Mesendoderm (in vitro differentiated cells): ENCODE results near the gene CD82.

Source experiments
- DNase-seq: peaks from one replicate; pipeline ENCODE4 v3.0.0; 2013
- H2AK5ac ChIP-seq: 2 replicates; pipeline ENCODE4 v1.6.1; 2013; ENCODE audit warnings: low read length, inconsistent platforms
- H2BK120ac ChIP-seq: 2 replicates; pipeline ENCODE4 v1.6.1; 2013; ENCODE audit warnings: low read depth, mild to moderate bottlenecking, low read length, moderate library complexity, mixed read lengths
- H2BK15ac ChIP-seq: replicated peaks from 2 replicates; pipeline ENCODE4 v1.6.1; 2013; ENCODE audit warnings: low read depth, mild to moderate bottlenecking, moderate library complexity
- H2BK5ac ChIP-seq: 2 replicates; pipeline ENCODE4 v1.6.1; 2013; ENCODE audit warnings: low read length, inconsistent platforms
- H3K18ac ChIP-seq: 2 replicates; pipeline ENCODE4 v1.6.1; 2013; ENCODE audit warnings: mild to moderate bottlenecking, low read length, mixed read lengths
- H3K23ac ChIP-seq: one replicate; pipeline ENCODE4 v1.6.1; 2013; ENCODE audit warnings: low read length
- H3K27ac ChIP-seq: 2 replicates; pipeline ENCODE4 v1.5.1; 2013; ENCODE audit warnings: low read depth, mild to moderate bottlenecking, inconsistent platforms, low read length, moderate library complexity
- H3K27me3 ChIP-seq: 2 replicates; pipeline ENCODE4 v1.6.1; 2013; ENCODE audit warnings: low read length, control low read depth, mild to moderate bottlenecking, inconsistent platforms; ENCODE audit not compliant: insufficient read depth, poor library complexity
- H3K36me3 ChIP-seq: 2 replicates; pipeline ENCODE4 v1.6.1; 2013; ENCODE audit warnings: low read length, inconsistent platforms; ENCODE audit not compliant: control insufficient read depth, insufficient read depth
- H3K4ac ChIP-seq: one replicate; pipeline ENCODE4 v1.6.1; 2013; ENCODE audit warnings: low read depth, mild to moderate bottlenecking, low read length, moderate library complexity
- H3K4me1 ChIP-seq: 2 replicates; pipeline ENCODE4 v1.6.1; 2013; ENCODE audit warnings: low read depth, low read length, inconsistent platforms; ENCODE audit not compliant: control insufficient read depth
- H3K4me2 ChIP-seq: 2 replicates; pipeline ENCODE4 v1.6.1; 2013; ENCODE audit warnings: low read length
- H3K4me3 ChIP-seq: 2 replicates; pipeline ENCODE4 v1.5.1; 2013; ENCODE audit warnings: mild to moderate bottlenecking, low read length
- H3K56ac ChIP-seq: one replicate; pipeline ENCODE4 v1.6.1; 2013; ENCODE audit warnings: low read length
- H3K79me1 ChIP-seq: 2 replicates; pipeline ENCODE4 v1.6.1; 2013; ENCODE audit warnings: low read length, inconsistent platforms
- H3K79me2 ChIP-seq: 2 replicates; pipeline ENCODE4 v1.6.1; 2013; ENCODE audit warnings: mild to moderate bottlenecking, low read length; ENCODE audit not compliant: control insufficient read depth, insufficient read depth
- H3K9ac ChIP-seq: 2 replicates; pipeline ENCODE4 v1.6.1; 2013; ENCODE audit warnings: low read length, inconsistent platforms
- H4K5ac ChIP-seq: one replicate; pipeline ENCODE4 v1.6.1; 2013; ENCODE audit warnings: low read length
- H4K8ac ChIP-seq: one replicate; pipeline ENCODE4 v1.6.1; 2013; ENCODE audit warnings: low read depth, mild to moderate bottlenecking, control low read depth, low read length, moderate library complexity
- WGBS: extraction: QIAGEN DNeasy Blood & Tissue Kit; methylation state at CpG from one replicate; pipeline ENCODE4 v1.1.7; 2013; ENCODE audit warnings: low lambda C conversion rate, missing lambda C conversion rate; ENCODE audit not compliant: insufficient coverage; ENCODE audit errors: extremely low coverage; 5-methylcytosine and 5-hydroxymethylcytosine counted together

CD82 gene

DNA sequence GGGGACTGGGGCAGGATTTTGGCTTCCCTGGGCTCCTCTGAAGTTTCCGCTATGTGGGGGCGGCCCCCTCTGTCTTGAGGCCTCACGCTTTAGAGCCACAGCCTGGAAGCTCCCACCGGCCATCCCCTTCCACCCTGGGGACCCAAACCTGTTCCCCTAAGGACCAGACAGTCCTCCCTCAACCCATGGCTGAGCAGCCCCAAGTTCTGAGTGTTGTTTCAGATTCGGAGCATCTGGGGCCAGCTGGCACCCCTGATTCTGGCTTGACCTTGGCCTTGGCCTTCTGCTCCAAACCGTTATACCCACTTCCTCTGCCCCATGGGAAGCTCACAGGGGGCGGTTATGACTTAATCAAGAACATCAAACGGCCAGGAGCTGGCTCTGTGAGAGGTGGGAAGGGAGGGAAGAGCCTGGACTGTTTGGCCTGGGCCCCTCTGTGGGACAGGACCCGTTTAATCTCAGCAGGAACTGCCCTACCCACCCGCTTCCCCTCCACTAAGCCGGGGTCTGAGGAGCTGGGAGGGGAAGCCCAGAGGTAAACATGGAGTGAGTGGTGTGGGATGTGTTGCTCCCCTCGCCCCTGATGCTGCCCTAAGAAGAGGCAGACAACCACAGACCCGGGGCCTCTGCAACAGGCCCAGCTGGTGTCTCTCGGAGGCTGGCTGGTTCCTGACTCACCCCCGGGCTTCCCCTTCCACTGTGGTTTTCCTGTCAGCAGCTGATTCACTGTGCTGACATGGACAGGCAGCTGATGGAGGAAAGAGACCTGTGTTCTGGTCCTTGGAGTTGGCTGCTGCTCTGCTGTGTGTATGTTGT is 3.4 kb downstream of the CD82 start:
- Histone ChIP-seq H2AK5ac (no peak overlapping the region), H3K27me3 (no peaks in the 10 kb centered on the region), H3K27ac (no peak overlapping the region), H3K79me2 (no peaks in the 10 kb centered on the region), H3K36me3 (no peaks in the 10 kb centered on the region), H3K4me1 (peaks cover 3% of the 10 kb centered on the region), H2BK5ac (no peak overlapping the region), H4K5ac (no peak overlapping the region), H3K4me2 (no peak overlapping the region), H3K9ac (no peak overlapping the region), H3K4me3 (no peak overlapping the region), H3K56ac (no peak overlapping the region), H3K4ac (no peak overlapping the region), H2BK15ac (no peak overlapping the region), H3K79me1 (no peaks in the 10 kb centered on the region), H4K8ac (no peak overlapping the region), H2BK120ac (no peak overlapping the region), H3K18ac (no peak overlapping the region), H3K23ac (no peak overlapping the region)
- no peak for DNase-seq
- WGBS: no CpG with 5 or more reads among the region's 15 CpGs

DNA sequence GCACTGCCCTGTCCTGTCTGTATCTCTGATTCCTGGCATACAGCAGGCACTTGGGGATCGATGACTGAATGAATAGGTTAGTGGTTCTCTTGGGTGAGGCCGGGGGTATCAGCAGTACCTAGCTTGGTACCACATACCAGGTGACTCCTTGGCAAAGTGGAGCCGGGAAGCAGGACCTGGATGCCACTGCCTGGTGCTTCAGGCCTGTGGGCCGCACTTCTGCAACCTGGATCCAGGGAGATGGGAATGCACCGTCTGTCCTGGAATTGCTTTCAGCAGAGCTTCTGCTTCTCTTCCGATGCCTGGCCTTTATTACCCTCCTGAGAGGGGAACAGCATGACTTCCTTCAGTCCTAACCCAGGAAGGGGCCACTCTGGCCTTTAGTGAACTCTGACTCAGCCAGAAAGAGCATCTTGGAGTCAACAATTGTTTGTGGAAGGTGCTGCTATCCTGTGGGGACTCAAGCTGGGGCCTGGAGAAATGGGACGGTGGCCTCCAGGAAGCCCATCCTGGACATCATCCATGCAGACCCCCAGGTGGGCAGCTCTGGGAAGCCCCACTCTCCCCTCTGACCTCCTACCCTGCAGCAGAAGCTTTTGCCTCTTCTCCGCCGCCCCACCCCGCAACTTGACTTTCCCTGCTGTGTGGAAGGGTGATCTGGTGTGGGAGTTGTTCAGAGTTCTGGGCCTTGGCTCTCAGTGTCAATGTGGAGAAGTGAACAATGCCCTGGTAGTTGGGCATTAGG is 5.1 kb downstream of the CD82 start:
- no peaks in the 10 kb centered on the region for H3K4me1 ChIP-seq
- H3K18ac ChIP-seq: no peak overlapping the region
- no peak overlapping the region for H3K56ac ChIP-seq
- H3K36me3 ChIP-seq: no peaks in the 10 kb centered on the region
- no peak overlapping the region for H2BK120ac ChIP-seq
- no peak overlapping the region for H3K27ac ChIP-seq
- no peak overlapping the region for H4K5ac ChIP-seq
- DNase-seq: no peak
- no peak overlapping the region for H2BK15ac ChIP-seq
- H3K9ac ChIP-seq: no peak overlapping the region
- no peaks in the 10 kb centered on the region for H3K79me1 ChIP-seq
- no peaks in the 10 kb centered on the region for H3K27me3 ChIP-seq
- H3K4ac ChIP-seq: no peak overlapping the region
- no peak overlapping the region for H3K4me3 ChIP-seq
- no peak overlapping the region for H2AK5ac ChIP-seq
- H3K4me2 ChIP-seq: no peak overlapping the region
- H2BK5ac ChIP-seq: no peak overlapping the region
- no peaks in the 10 kb centered on the region for H3K79me2 ChIP-seq
- no CpG with 5 or more reads among the region's 10 CpGs for WGBS
- no peak overlapping the region for H3K23ac ChIP-seq
- H4K8ac ChIP-seq: no peak overlapping the region

DNA sequence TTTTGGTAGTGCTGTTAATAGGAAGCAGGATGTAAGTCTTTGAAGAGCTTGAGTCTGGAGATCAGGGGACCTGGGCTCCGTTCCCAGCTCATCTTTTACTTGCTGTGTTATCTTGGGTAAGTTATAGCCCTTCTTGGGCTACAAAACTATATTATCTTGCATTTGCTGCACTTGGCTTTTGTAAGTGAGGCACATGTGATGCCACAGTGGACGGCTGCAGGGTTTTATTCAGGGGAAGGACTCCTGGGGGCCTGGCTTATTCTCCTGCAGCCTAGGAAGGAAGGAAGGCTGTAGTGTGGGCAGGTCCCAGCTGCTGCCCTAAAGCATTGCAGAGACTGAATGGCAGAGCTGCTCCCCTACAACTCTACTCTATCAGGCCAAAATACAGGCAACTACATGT is 6.4 kb downstream of the CD82 start:
- no peaks in the 10 kb centered on the region for H3K4me1 ChIP-seq
- no peaks in the 10 kb centered on the region for H3K36me3 ChIP-seq
- H3K18ac ChIP-seq: no peak overlapping the region
- H3K56ac ChIP-seq: no peak overlapping the region
- no peaks in the 10 kb centered on the region for H3K79me2 ChIP-seq
- DNase-seq: no peak
- H2BK15ac ChIP-seq: no peak overlapping the region
- H3K23ac ChIP-seq: no peak overlapping the region
- H3K4ac ChIP-seq: no peak overlapping the region
- no peak overlapping the region for H3K4me2 ChIP-seq
- H4K5ac ChIP-seq: no peak overlapping the region
- H2BK5ac ChIP-seq: no peak overlapping the region
- H3K27ac ChIP-seq: no peak overlapping the region
- H3K79me1 ChIP-seq: no peaks in the 10 kb centered on the region
- no peak overlapping the region for H3K4me3 ChIP-seq
- no peaks in the 10 kb centered on the region for H3K27me3 ChIP-seq
- H2AK5ac ChIP-seq: no peak overlapping the region
- no peak overlapping the region for H3K9ac ChIP-seq
- H2BK120ac ChIP-seq: no peak overlapping the region
- no peak overlapping the region for H4K8ac ChIP-seq
- no CpG with 5 or more reads among the region's 2 CpGs for WGBS

DNA sequence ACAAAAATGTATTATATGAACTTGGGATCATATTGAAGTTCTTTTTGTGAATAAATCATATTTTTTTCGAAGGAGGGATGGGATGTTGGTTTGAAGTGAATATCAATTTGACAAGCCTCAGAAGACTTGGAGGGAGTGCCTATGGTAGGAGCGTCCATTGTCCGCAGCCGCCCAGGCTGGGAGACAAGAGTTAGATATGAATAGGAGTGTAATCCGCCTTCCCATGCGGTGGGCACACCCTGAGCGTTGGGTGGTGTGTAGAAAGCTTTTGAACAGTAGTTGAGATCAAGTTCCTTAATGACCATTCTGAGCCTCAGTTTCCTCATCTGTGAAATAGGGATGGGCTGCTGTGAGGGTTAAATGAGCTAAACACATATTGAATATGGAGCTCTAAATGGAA is 7.0 kb downstream of the CD82 start:
- Histone ChIP-seq H3K4me2 (no peak overlapping the region), H3K4ac (no peak overlapping the region), H3K4me3 (no peak overlapping the region), H3K79me2 (no peaks in the 10 kb centered on the region), H3K18ac (no peak overlapping the region), H3K27ac (no peak overlapping the region), H3K9ac (no peak overlapping the region), H4K5ac (no peak overlapping the region), H3K56ac (no peak overlapping the region), H2BK5ac (no peak overlapping the region), H3K4me1 (no peaks in the 10 kb centered on the region), H3K23ac (no peak overlapping the region), H2BK120ac (no peak overlapping the region), H2BK15ac (no peak overlapping the region), H3K36me3 (no peaks in the 10 kb centered on the region), H3K79me1 (no peaks in the 10 kb centered on the region), H3K27me3 (no peaks in the 10 kb centered on the region), H4K8ac (no peak overlapping the region), H2AK5ac (no peak overlapping the region)
- 100% methylated on average over 1 of the region's 7 CpGs for WGBS
- DNase-seq: no peak

DNA sequence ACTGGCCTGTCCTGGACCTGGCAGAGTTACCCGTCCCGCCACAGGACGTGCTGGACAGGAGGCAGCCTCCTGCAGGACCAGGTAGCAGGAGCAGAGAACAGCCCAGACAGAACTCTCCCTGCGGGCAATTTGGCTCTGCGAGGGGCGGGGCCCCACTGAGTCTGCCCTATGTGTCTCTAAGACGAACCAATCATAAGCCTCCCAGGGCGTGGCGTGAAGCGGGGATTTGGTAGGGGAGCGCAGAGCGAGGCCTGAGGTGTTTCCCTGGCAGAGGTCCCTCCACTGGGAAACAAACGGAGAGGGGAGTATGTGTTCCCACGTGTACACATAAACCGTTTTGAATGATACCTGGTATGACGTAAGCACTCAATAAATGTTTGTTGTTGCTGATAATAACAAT is 7.4 kb downstream of the CD82 start:
- H3K79me1 ChIP-seq: no peaks in the 10 kb centered on the region
- no peak overlapping the region for H2BK120ac ChIP-seq
- H3K56ac ChIP-seq: no peak overlapping the region
- no peak overlapping the region for H3K23ac ChIP-seq
- H3K79me2 ChIP-seq: no peaks in the 10 kb centered on the region
- H3K4ac ChIP-seq: no peak overlapping the region
- DNase-seq: peak; percentile 65
- H4K5ac ChIP-seq: no peak overlapping the region
- no peak overlapping the region for H3K18ac ChIP-seq
- H3K4me2 ChIP-seq: no peak overlapping the region
- no peak overlapping the region for H2BK15ac ChIP-seq
- no CpG with 5 or more reads among the region's 16 CpGs for WGBS
- no peak overlapping the region for H2BK5ac ChIP-seq
- H3K27me3 ChIP-seq: no peaks in the 10 kb centered on the region
- no peak overlapping the region for H3K4me3 ChIP-seq
- H2AK5ac ChIP-seq: no peak overlapping the region
- H3K4me1 ChIP-seq: no peaks in the 10 kb centered on the region
- no peak overlapping the region for H3K9ac ChIP-seq
- H3K36me3 ChIP-seq: no peaks in the 10 kb centered on the region
- H4K8ac ChIP-seq: no peak overlapping the region
- H3K27ac ChIP-seq: no peak overlapping the region
